ENCODE results near the gene CNST. TPM values are rescaled to one million over a fixed set of nuclear protein-coding genes. Genes with fewer than 3 reads are reported as not detected.
A peak's percentile ranks its signal among the peaks of the same experiment; 100 is the strongest.

The CNST gene
- total RNA-seq, 4 donors from 2014 or later = 38.8 to 49.5 (median 41.7) TPM

- intact Hi-C loops (cut with DNase I) = no loop called here
- DNase-seq = no peak
- TF ChIP-seq CTCF (IDR thresholded peaks at IDR 0.05) = no peak
- no peak for TF ChIP-seq POLR2A (IDR thresholded peaks at IDR 0.05)
- H3K4me1 ChIP-seq = peaks cover 18 to 29% of the 10 kb centered on the region in 2 donors
- no peak overlapping the region for H3K4me3 ChIP-seq (replicated peaks in 1 of 3)
- peak overlapping the region in 2 of 3 donors; percentile 67 to 76 for H3K27ac ChIP-seq
- H3K36me3 ChIP-seq = no peaks in the 10 kb centered on the region
- WGBS, 2 donors = 85 to 87% methylated on average over 19 of the region's 19 CpGs
- no peaks in the 10 kb centered on the region for H3K27me3 ChIP-seq
- H3K9me3 ChIP-seq = no peaks in the 10 kb centered on the region
Measured at GRCh38 chr1:246607462-246607861, 41.2 kb downstream of the CNST start.

- Histone ChIP-seq H3K9me3 (no peaks in the 10 kb centered on the region), H3K36me3 (no peaks in the 10 kb centered on the region), H3K27ac (peak overlapping the region; percentile 14 to 76 (median 67)), H3K4me1 (peaks cover 18 to 29% of the 10 kb centered on the region in 2 donors), H3K4me3 (replicated peaks in 1 of 3) (no peak overlapping the region), H3K27me3 (no peaks in the 10 kb centered on the region)
- TF ChIP-seq POLR2A (IDR thresholded peaks at IDR 0.05) (peak in 1 of 2 donors; percentile 24), CTCF (IDR thresholded peaks at IDR 0.05) (peak in 1 of 6 experiments; percentile 41)
- peak; percentile 75 to 78 for DNase-seq
- WGBS, 2 donors = 28 to 37% methylated on average over 18 of the region's 18 CpGs
- intact Hi-C loops (cut with DNase I) = no loop called here
Measured at GRCh38 chr1:246608616-246609376, 42.5 kb downstream of the CNST start.

GRCh38 chr1:246609632-246610031 lies 43.4 kb downstream of the CNST start:
- peaks cover 18 to 29% of the 10 kb centered on the region in 2 donors for H3K4me1 ChIP-seq
- DNase-seq = no peak
- 94 to 95% methylated on average over 4 of the region's 4 CpGs for WGBS, 2 donors
- intact Hi-C loops (cut with DNase I) = no loop called here
- TF ChIP-seq POLR2A (IDR thresholded peaks at IDR 0.05) (no peak), CTCF (IDR thresholded peaks at IDR 0.05) (no peak)
- H3K27ac ChIP-seq = peak overlapping the region in 2 of 3 donors; percentile 67 to 76
- no peak overlapping the region for H3K4me3 ChIP-seq (replicated peaks in 1 of 3)
- no peaks in the 10 kb centered on the region for H3K36me3 ChIP-seq
- no peaks in the 10 kb centered on the region for H3K27me3 ChIP-seq
- H3K9me3 ChIP-seq = no peaks in the 10 kb centered on the region

GRCh38 chr1:246613096-246613758 lies 47.0 kb downstream of the CNST start:
- H3K27ac ChIP-seq = no peak overlapping the region
- H3K4me1 ChIP-seq = peaks cover 9 to 22% of the 10 kb centered on the region in 2 donors
- 92 to 94% methylated on average over 6 of the region's 6 CpGs for WGBS, 2 donors

More at GRCh38 chr1:246613096-246613758, 47.0 kb downstream of the CNST start:
- no peaks in the 10 kb centered on the region for H3K36me3 ChIP-seq
- intact Hi-C loops (cut with DNase I) = no loop called here
- no peaks in the 10 kb centered on the region for H3K27me3 ChIP-seq
- TF ChIP-seq CTCF (IDR thresholded peaks at IDR 0.05) (no peak), POLR2A (IDR thresholded peaks at IDR 0.05) (no peak)
- H3K4me3 ChIP-seq (replicated peaks in 1 of 3) = no peak overlapping the region
- DNase-seq = no peak
- H3K9me3 ChIP-seq = no peaks in the 10 kb centered on the region
